Endothelial cell of umbilical vein (primary cell): ENCODE measurements around the gene SLC25A44. TPM values are rescaled to one million over a fixed set of nuclear protein-coding genes. Genes with fewer than 3 reads are reported as not detected.

Experiments used
- BruUV-seq: library from RNA; stranded (reverse); fragments of 400-500 nt; replicated peaks from 2 replicates; lab custom pipeline; 2021; lab: Mats Ljungman, UMichigan
- CTCF ChIA-PET: fragments of 300-600, 350-600 bp; sonication (Branson Sonifier 250); formaldehyde crosslinking; loops from one replicate; lab custom pipeline; 2021; ENCODE audit warnings: antibody characterized with exemption, inconsistent platforms; lab: Charles Lee
- POLR2A ChIA-PET: fragments of 300-600, 350-600 bp; sonication (Branson Sonifier 250); formaldehyde crosslinking; loops from one replicate; lab custom pipeline; 2021; ENCODE audit warnings: antibody characterized with exemption, inconsistent platforms; lab: Charles Lee
- DNase-seq: peaks from one replicate; pipeline ENCODE4 v3.0.0-alpha.2; 2011; ENCODE audit warnings: low read depth, low spot score
- FAIRE-seq: peaks from 2 replicates; lab custom pipeline; 2011; peaks lifted over from hg19 to GRCh38; lab: Jason Lieb, UNC
- H2AFZ ChIP-seq: 2 replicates; pipeline ENCODE4 v1.6.0; 2012; ENCODE audit warnings: low read depth, low read length, control low read depth, inconsistent platforms
- H3K27ac ChIP-seq: 2 replicates; pipeline ENCODE4 v1.5.1; 2011; ENCODE audit warnings: low read depth, mild to moderate bottlenecking, control low read depth, low read length, moderate library complexity; ENCODE audit not compliant: insufficient read depth
- H3K27me3 ChIP-seq, 2 experiments: 2 replicates each; pipeline versions ENCODE4 v1.6.0 to v1.6.1; 2011; ENCODE audit warnings: low read length in 2 of 2, mixed read lengths in 1 of 2; ENCODE audit not compliant: control insufficient read depth in 2 of 2, insufficient read depth in 2 of 2
- H3K36me3 ChIP-seq, 2 experiments: 2 replicates in 1 of 2; 3 replicates in 1 of 2; pipeline ENCODE4 v1.5.1; 2011; ENCODE audit warnings: low read length in 2 of 2, mild to moderate bottlenecking in 1 of 2, moderate library complexity in 1 of 2; ENCODE audit not compliant: control insufficient read depth in 2 of 2, insufficient read depth in 2 of 2; ENCODE audit errors: extremely low read depth in 1 of 2
- H3K4me1 ChIP-seq: 3 replicates; pipeline ENCODE4 v1.5.1; 2011; ENCODE audit warnings: mild to moderate bottlenecking, low read length; ENCODE audit not compliant: control insufficient read depth, insufficient read depth; ENCODE audit errors: extremely low read depth
- H3K4me2 ChIP-seq: 2 replicates; pipeline ENCODE4 v1.6.1; 2011; ENCODE audit warnings: low read length, control low read depth, mixed read lengths; ENCODE audit not compliant: insufficient read depth
- H3K4me3 ChIP-seq, 3 experiments: fragments of 200-600 bp in 1 of 3; sonication (generic), shearing (Covaris generic) in 1 of 3; replicated peaks in 1 of 3; 2 replicates each; pipeline ENCODE4 v1.5.1; 2011 to 2016; ENCODE audit warnings: control low read depth in 3 of 3, low read length in 3 of 3, mild to moderate bottlenecking in 2 of 3, inconsistent platforms in 1 of 3, low read depth in 1 of 3, moderate library complexity in 1 of 3; ENCODE audit not compliant: insufficient read depth in 1 of 3
- H3K79me2 ChIP-seq: 2 replicates; pipeline ENCODE4 v1.6.0; 2012; ENCODE audit warnings: low read length, inconsistent platforms; ENCODE audit not compliant: control insufficient read depth, insufficient read depth
- H3K9ac ChIP-seq: replicated peaks from 2 replicates; pipeline ENCODE3; 2011; ENCODE audit warnings: low read length, control low read depth; ENCODE audit not compliant: insufficient read depth; ENCODE audit errors: extremely low read depth
- H3K9me1 ChIP-seq: replicated peaks from 3 replicates; pipeline ENCODE4 v1.6.0; 2011; ENCODE audit warnings: mild to moderate bottlenecking, low read length; ENCODE audit not compliant: control insufficient read depth, insufficient read depth; ENCODE audit errors: extremely low read depth
- H3K9me3 ChIP-seq: replicated peaks from 2 replicates; pipeline ENCODE4 v1.5.1; 2012; ENCODE audit warnings: low read length, inconsistent platforms; ENCODE audit not compliant: control insufficient read depth, insufficient read depth
- H4K20me1 ChIP-seq: replicated peaks from 2 replicates; pipeline ENCODE3; 2011; ENCODE audit warnings: mild to moderate bottlenecking, low read length; ENCODE audit not compliant: control insufficient read depth, insufficient read depth; ENCODE audit errors: extremely low read depth
- EZH2 ChIP-seq: IDR thresholded peaks from 2 replicates; pipeline ENCODE4 v1.6.1; 2012; ENCODE audit warnings: borderline replicate concordance, low read depth, mild to moderate bottlenecking, moderate library complexity, low read length, inconsistent platforms; ENCODE audit not compliant: severe bottlenecking
- FOS ChIP-seq: IDR thresholded peaks from 2 replicates; pipeline ENCODE4 v1.6.1; 2011; ENCODE audit warnings: mild to moderate bottlenecking, low read length, moderate library complexity, borderline replicate concordance; ENCODE audit not compliant: insufficient read depth
- GATA2 ChIP-seq: IDR thresholded peaks from 2 replicates; pipeline ENCODE4 v1.7.0; 2011; ENCODE audit warnings: low read depth, mild to moderate bottlenecking, moderate library complexity, mixed read lengths, low read length; ENCODE audit not compliant: insufficient read length, insufficient read depth
- JUN ChIP-seq: IDR thresholded peaks from 2 replicates; pipeline ENCODE4 v1.6.1; 2011; ENCODE audit warnings: borderline replicate concordance, low read depth; ENCODE audit not compliant: insufficient read length, insufficient read depth
- MAX ChIP-seq: IDR thresholded peaks from 2 replicates; pipeline ENCODE4 v1.6.1; 2011; ENCODE audit not compliant: insufficient read depth, insufficient read length
- MYC ChIP-seq: IDR thresholded peaks from one replicate; pipeline ENCODE4 v1.6.1; 2011; ENCODE audit warnings: mild to moderate bottlenecking, low read depth, low read length
- POLR2A ChIP-seq: IDR thresholded peaks from 2 replicates; pipeline ENCODE4 v1.6.1; 2012; ENCODE audit warnings: low read depth, mild to moderate bottlenecking, control low read depth, low read length
- POLR2AphosphoS5 ChIP-seq: IDR thresholded peaks from 2 replicates; pipeline ENCODE4 v1.6.1; 2012; ENCODE audit warnings: low read depth, mild to moderate bottlenecking, control low read depth, low read length, moderate library complexity; ENCODE audit not compliant: insufficient read depth
- dilution Hi-C: fragments of 300-500 bp; cut with MboI; formaldehyde crosslinking; loops from one replicate; pipeline ENCODE4 v1.15.0; 2019; ENCODE audit warnings: low sequenced_read_pairs; ENCODE audit not compliant: extremely low pct_ligation_motif_present
- intact Hi-C: fragments of 100-400 bp; cut with micrococcal nuclease; formaldehyde crosslinking; loops from one replicate; pipeline ENCODE4 v1.10.0; 2022
- polyA plus RNA-seq, 4 experiments: library from polyadenylated mRNA; depleted of rRNA in 3 of 4; stranded (reverse) in 3 of 4; unstranded in 1 of 4; fragments of >200 nt; gene quantifications; 2 replicates each; pipeline versions ENCODE4 v1.2.1 to v1.2.3, GENCODE V29; 2011 to 2012; ENCODE audit warnings: missing spikeins in 1 of 4
- total RNA-seq: library from RNA; stranded (reverse); gene quantifications from 2 replicates; pipeline ENCODE4 v1.2.3, GENCODE V29; 2021
- TF ChIP-seq, protein P1 (sequence below), 2 donors: IDR thresholded peaks; 1 replicate in 1 of 2; 2 replicates in 1 of 2; pipeline ENCODE4 v1.5.1; 2011; ENCODE audit warnings: low read length in 2 of 2, mild to moderate bottlenecking in 2 of 2, moderate library complexity in 2 of 2, control low read depth in 1 of 2, inconsistent platforms in 1 of 2, low read depth in 1 of 2; ENCODE audit not compliant: insufficient read depth in 1 of 2; ENCODE audit errors: extremely low read depth in 1 of 2

The SLC25A44 gene
- total and polyA plus RNA-seq, 2 donors (not counting 3 experiments of a cell fraction or from before 2014, with no cell fraction given) = 24.0 to 30.6 TPM

GRCh38 chr1:156204686-156205085 lies 10.8 kb downstream of the SLC25A44 start:
- H3K36me3 ChIP-seq = peaks cover 3 to 11% of the 10 kb centered on the region in 2 experiments
- POLR2A ChIA-PET = no interaction called here

DNA sequence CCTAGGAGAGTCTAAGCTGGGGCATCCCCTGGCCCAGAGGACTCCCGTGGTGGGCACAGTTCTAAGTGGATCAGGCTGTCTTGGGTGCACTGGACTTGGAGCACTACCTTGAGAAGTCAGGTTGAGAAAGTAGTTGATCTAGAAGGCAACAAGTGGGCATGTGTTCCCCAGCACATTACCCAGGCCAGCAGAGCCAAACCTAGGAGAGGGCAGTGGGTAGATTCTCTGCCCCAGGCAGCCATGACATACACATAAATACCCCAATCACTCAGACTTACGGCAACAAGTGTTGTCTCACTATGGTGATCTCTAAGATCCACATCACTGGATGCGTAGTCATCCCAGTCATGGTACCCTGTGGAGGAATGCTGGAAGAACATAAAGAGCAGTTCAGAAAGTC lies 17.3 kb downstream of the SLC25A44 start:
- POLR2A ChIA-PET = interaction anchor here (1.1 kb wide), 1 partner anchor 18 kb away, joined by 3 read pairs; the partner anchor contains the start of gene SLC25A44

More at GRCh38 chr1:156204686-156205085, 10.8 kb downstream of the SLC25A44 start:
- Histone ChIP-seq H3K9me3 (no peaks in the 10 kb centered on the region), H3K27ac (no peak overlapping the region), H4K20me1 (no peaks in the 10 kb centered on the region), H3K27me3 (no peaks in the 10 kb centered on the region), H3K79me2 (peaks cover 7% of the 10 kb centered on the region), H3K4me1 (peaks cover 6% of the 10 kb centered on the region), H3K9me1 (no peaks in the 10 kb centered on the region), H3K4me2 (no peak overlapping the region), H2AFZ (no peak overlapping the region), H3K4me3 (no peak overlapping the region), H3K9ac (no peak overlapping the region)
- no peak for TF ChIP-seq MYC
- TF ChIP-seq MAX = no peak
- no peak for TF ChIP-seq POLR2AphosphoS5
- no peak for TF ChIP-seq POLR2A
- TF ChIP-seq JUN = no peak
- TF ChIP-seq FOS = no peak
- no peak for TF ChIP-seq EZH2
- CTCF ChIA-PET = interaction anchor here (1.1 kb wide), 1 partner anchor 20 kb away, joined by 5 read pairs; no protein-coding TSS in a partner anchor
- intact Hi-C loops (no loop called here), dilution Hi-C loops (no loop called here)
- FAIRE-seq (no peak), DNase-seq (no peak)
- no TSS peak for BruUV-seq

More for the DNA sequence above, 17.3 kb downstream of the SLC25A44 start:
- peaks cover 6% of the 10 kb centered on the region for H3K4me1 ChIP-seq
- no peak overlapping the region for H3K4me2 ChIP-seq
- no peaks in the 10 kb centered on the region for H3K9me1 ChIP-seq
- no peak overlapping the region for H3K4me3 ChIP-seq
- H3K9ac ChIP-seq = no peak overlapping the region
- DNase-seq = no peak
- H3K27me3 ChIP-seq = no peaks in the 10 kb centered on the region
- dilution Hi-C loops (no loop called here), intact Hi-C loops (loop anchor here (5.0 kb wide), 1 partner anchor 109 kb away; no protein-coding TSS in a partner anchor)
- no peak for FAIRE-seq
- BruUV-seq = no TSS peak
- no peaks in the 10 kb centered on the region for H4K20me1 ChIP-seq
- H3K27ac ChIP-seq = no peak overlapping the region
- TF ChIP-seq POLR2A = no peak
- no peak for TF ChIP-seq MAX
- no peak for TF ChIP-seq MYC
- TF ChIP-seq EZH2 = no peak
- TF ChIP-seq, protein P1, sequence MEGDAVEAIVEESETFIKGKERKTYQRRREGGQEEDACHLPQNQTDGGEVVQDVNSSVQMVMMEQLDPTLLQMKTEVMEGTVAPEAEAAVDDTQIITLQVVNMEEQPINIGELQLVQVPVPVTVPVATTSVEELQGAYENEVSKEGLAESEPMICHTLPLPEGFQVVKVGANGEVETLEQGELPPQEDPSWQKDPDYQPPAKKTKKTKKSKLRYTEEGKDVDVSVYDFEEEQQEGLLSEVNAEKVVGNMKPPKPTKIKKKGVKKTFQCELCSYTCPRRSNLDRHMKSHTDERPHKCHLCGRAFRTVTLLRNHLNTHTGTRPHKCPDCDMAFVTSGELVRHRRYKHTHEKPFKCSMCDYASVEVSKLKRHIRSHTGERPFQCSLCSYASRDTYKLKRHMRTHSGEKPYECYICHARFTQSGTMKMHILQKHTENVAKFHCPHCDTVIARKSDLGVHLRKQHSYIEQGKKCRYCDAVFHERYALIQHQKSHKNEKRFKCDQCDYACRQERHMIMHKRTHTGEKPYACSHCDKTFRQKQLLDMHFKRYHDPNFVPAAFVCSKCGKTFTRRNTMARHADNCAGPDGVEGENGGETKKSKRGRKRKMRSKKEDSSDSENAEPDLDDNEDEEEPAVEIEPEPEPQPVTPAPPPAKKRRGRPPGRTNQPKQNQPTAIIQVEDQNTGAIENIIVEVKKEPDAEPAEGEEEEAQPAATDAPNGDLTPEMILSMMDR (IDR thresholded peaks at IDR 0.05; ENCODE audit: extremely low read depth in 1 of 2, insufficient read depth in 1 of 2, low read depth in 1 of 2, low read length in 2 of 2) = no peak
- no peak for TF ChIP-seq FOS
- TF ChIP-seq JUN = no peak
- TF ChIP-seq POLR2AphosphoS5 = no peak
- no peak for TF ChIP-seq GATA2
- H3K79me2 ChIP-seq = peaks cover 6% of the 10 kb centered on the region
- H3K9me3 ChIP-seq = no peaks in the 10 kb centered on the region
- peaks cover 0 to 15% of the 10 kb centered on the region in 2 experiments for H3K36me3 ChIP-seq
- no peak overlapping the region for H2AFZ ChIP-seq
- CTCF ChIA-PET = interaction anchor here (0.6 to 1.0 kb wide), 2 partner anchors 14 to 52 kb away, joined by 3 to 5 read pairs; no protein-coding TSS in a partner anchor
